Neural progenitor cell (in vitro differentiated cells): ENCODE results near the gene SEMA3G. TPM values are rescaled to one million over a fixed set of nuclear protein-coding genes. Genes with fewer than 3 reads are reported as not detected.

Experiments
- DNase-seq: peaks from one replicate; pipeline ENCODE4 v3.0.0-alpha.2; 2016; ENCODE audit warnings: low spot score
- H2AFZ ChIP-seq: fragments of 200-600 bp; sonication (generic); replicated peaks from 2 replicates; pipeline ENCODE4 v1.6.1; 2016; ENCODE audit warnings: antibody characterized with exemption
- H3F3A ChIP-seq: fragments of 200-600 bp; sonication (generic); 2 replicates; pipeline ENCODE4 v1.6.1; 2016; ENCODE audit warnings: antibody characterized with exemption, low read depth
- H3K27ac ChIP-seq: fragments of 200-600 bp; sonication (generic); 2 replicates; pipeline ENCODE4 v1.5.1; 2016; ENCODE audit warnings: mild to moderate bottlenecking
- H3K27me3 ChIP-seq: fragments of 200-600 bp; sonication (generic); 2 replicates; pipeline ENCODE4 v1.6.1; 2016; ENCODE audit warnings: mild to moderate bottlenecking, moderate library complexity
- H3K36me3 ChIP-seq: fragments of 200-600 bp; sonication (generic); 2 replicates; pipeline ENCODE4 v1.5.1; 2016
- H3K4me1 ChIP-seq: fragments of 200-600 bp; sonication (generic); 2 replicates; pipeline ENCODE4 v1.6.1; 2016; ENCODE audit warnings: mixed run types
- H3K4me2 ChIP-seq: fragments of 200-600 bp; sonication (generic); 2 replicates; pipeline ENCODE4 v1.6.1; 2016
- H3K4me3 ChIP-seq: fragments of 200-600 bp; sonication (generic); 2 replicates; pipeline ENCODE4 v1.5.1; 2016
- H3K79me2 ChIP-seq: fragments of 200-600 bp; sonication (generic); 2 replicates; pipeline ENCODE4 v1.6.1; 2016; ENCODE audit warnings: low read depth
- H3K9ac ChIP-seq: fragments of 200-600 bp; sonication (generic); 2 replicates; pipeline ENCODE4 v1.6.1; 2016
- H3K9me3 ChIP-seq: fragments of 200-600 bp; sonication (generic); 2 replicates; pipeline ENCODE4 v1.5.1; 2016; ENCODE audit warnings: low read depth
- H4K20me1 ChIP-seq: fragments of 200-600 bp; sonication (generic); 2 replicates; pipeline ENCODE4 v1.6.1; 2016; ENCODE audit warnings: low read depth
- H3K27ac Mint-ChIP-seq: 3 replicates; pipeline ENCODE4 v1.8.0; 2021; ENCODE audit warnings: mixed read lengths
- H3K27me3 Mint-ChIP-seq: 2 replicates; pipeline ENCODE4 v1.8.0; 2022; ENCODE audit warnings: low read depth, mild to moderate bottlenecking, inconsistent platforms, moderate library complexity, mixed read lengths; ENCODE audit not compliant: insufficient read depth
- H3K36me3 Mint-ChIP-seq: 3 replicates; pipeline ENCODE4 v1.8.0; 2021; ENCODE audit warnings: mixed read lengths
- H3K4me1 Mint-ChIP-seq: 3 replicates; pipeline ENCODE4 v1.8.0; 2021; ENCODE audit warnings: mixed read lengths
- H3K4me3 Mint-ChIP-seq: 3 replicates; pipeline ENCODE4 v1.8.0; 2021; ENCODE audit warnings: mild to moderate bottlenecking, moderate library complexity, mixed read lengths
- H3K9me3 Mint-ChIP-seq: 3 replicates; pipeline ENCODE4 v1.8.0; 2020; ENCODE audit warnings: mixed read lengths
- CTCF ChIP-seq: fragments of 200-600 bp; sonication (generic); IDR thresholded peaks from 2 replicates; pipeline ENCODE4 v1.5.1; 2017; ENCODE audit warnings: antibody characterized with exemption, mild to moderate bottlenecking
- EZH2 ChIP-seq: fragments of 200-600 bp; sonication (generic); IDR thresholded peaks from 2 replicates; pipeline ENCODE4 v1.6.1; 2017; ENCODE audit warnings: antibody characterized with exemption, mild to moderate bottlenecking, moderate library complexity
- EZH2phosphoT487 ChIP-seq: fragments of 200-600 bp; sonication (generic); IDR thresholded peaks from 2 replicates; pipeline ENCODE4 v1.6.1; 2017; ENCODE audit warnings: antibody characterized with exemption
- total RNA-seq: library from RNA; depleted of rRNA; stranded (reverse); fragments of >200 nt; gene quantifications from 2 replicates; pipeline ENCODE4 v1.2.3, GENCODE V29; 2015; ENCODE audit warnings: low replicate concordance

SEMA3G gene
- total RNA-seq, 1 donor from 2014 or later, result 0.79 TPM

DNA sequence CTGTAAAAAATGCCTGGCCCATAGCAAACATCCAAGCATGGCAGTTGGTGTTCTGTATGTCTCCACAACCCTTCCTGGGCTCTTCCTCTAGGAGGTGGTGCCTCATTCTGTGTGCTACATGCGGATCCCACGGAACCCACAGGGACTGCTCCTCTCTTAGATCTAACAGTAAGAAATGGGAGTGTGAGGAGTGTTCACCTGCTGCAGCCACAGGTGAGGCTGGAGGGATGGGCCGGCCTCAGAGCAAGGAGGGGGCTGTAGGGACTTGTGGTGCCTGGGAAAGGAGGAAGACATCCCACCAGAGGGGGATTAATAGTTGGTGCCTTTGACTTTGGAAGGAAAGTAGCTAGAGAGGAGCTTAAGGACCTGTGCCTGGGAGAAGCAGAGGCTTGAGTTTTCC, 22.2 kb downstream of the SEMA3G start:
- no peaks in the 10 kb centered on the region for H3K4me1 Mint-ChIP-seq
- no peak for DNase-seq
- no peaks in the 10 kb centered on the region for H3K27me3 ChIP-seq
- no peak overlapping the region for H3K4me3 ChIP-seq
- H3K4me3 Mint-ChIP-seq, result no peak overlapping the region
- no peaks in the 10 kb centered on the region for H3K4me1 ChIP-seq
- H3K9me3 ChIP-seq, result no peaks in the 10 kb centered on the region
- no peaks in the 10 kb centered on the region for H3K36me3 Mint-ChIP-seq
- H4K20me1 ChIP-seq, result no peaks in the 10 kb centered on the region
- no peak overlapping the region for H3K27ac ChIP-seq
- no peak overlapping the region for H3K27ac Mint-ChIP-seq
- H3K9me3 Mint-ChIP-seq, result no peaks in the 10 kb centered on the region
- no peak overlapping the region for H3K9ac ChIP-seq
- H3K27me3 Mint-ChIP-seq, result no peaks in the 10 kb centered on the region
- no peaks in the 10 kb centered on the region for H3F3A ChIP-seq
- H3K36me3 ChIP-seq, result no peaks in the 10 kb centered on the region
- no peak overlapping the region for H3K4me2 ChIP-seq
- no peak overlapping the region for H2AFZ ChIP-seq
- no peak for TF ChIP-seq EZH2phosphoT487
- no peaks in the 10 kb centered on the region for H3K79me2 ChIP-seq

GRCh38 chr3:52420388-52420787, 24.5 kb downstream of the SEMA3G start:
- Histone ChIP-seq H3K4me3 (no peak overlapping the region), H4K20me1 (no peaks in the 10 kb centered on the region), H3K36me3 (no peaks in the 10 kb centered on the region), H3K4me1 (no peaks in the 10 kb centered on the region), H3F3A (no peaks in the 10 kb centered on the region), H3K4me2 (no peak overlapping the region), H2AFZ (no peak overlapping the region), H3K79me2 (no peaks in the 10 kb centered on the region), H3K9me3 (no peaks in the 10 kb centered on the region), H3K27ac (no peak overlapping the region), H3K9ac (no peak overlapping the region), H3K27me3 (no peaks in the 10 kb centered on the region)
- H3K36me3 Mint-ChIP-seq, result peaks cover 1% of the 10 kb centered on the region
- DNase-seq, result no peak
- no peak overlapping the region for H3K4me3 Mint-ChIP-seq
- no peaks in the 10 kb centered on the region for H3K27me3 Mint-ChIP-seq
- H3K4me1 Mint-ChIP-seq, result no peaks in the 10 kb centered on the region
- no peaks in the 10 kb centered on the region for H3K9me3 Mint-ChIP-seq
- peak overlapping the region; percentile 2 for H3K27ac Mint-ChIP-seq
- TF ChIP-seq EZH2phosphoT487, result no peak

GRCh38 chr3:52415800-52416199, 29.1 kb downstream of the SEMA3G start:
- Histone ChIP-seq H4K20me1 (no peaks in the 10 kb centered on the region), H2AFZ (no peak overlapping the region), H3K4me3 (no peak overlapping the region), H3K27me3 (no peaks in the 10 kb centered on the region), H3K79me2 (peaks cover 4% of the 10 kb centered on the region), H3K4me2 (no peak overlapping the region), H3F3A (peaks cover 11% of the 10 kb centered on the region), H3K9me3 (no peaks in the 10 kb centered on the region), H3K9ac (no peak overlapping the region), H3K36me3 (no peaks in the 10 kb centered on the region), H3K27ac (no peak overlapping the region), H3K4me1 (peaks cover 7% of the 10 kb centered on the region)
- TF ChIP-seq CTCF (no peak), EZH2phosphoT487 (no peak), EZH2 (no peak)
- Mint-ChIP-seq H3K9me3 (no peaks in the 10 kb centered on the region), H3K4me3 (no peak overlapping the region), H3K36me3 (peaks cover 1% of the 10 kb centered on the region), H3K27me3 (peaks cover 2% of the 10 kb centered on the region), H3K4me1 (peaks cover 10% of the 10 kb centered on the region), H3K27ac (no peak overlapping the region)
- no peak for DNase-seq

DNA sequence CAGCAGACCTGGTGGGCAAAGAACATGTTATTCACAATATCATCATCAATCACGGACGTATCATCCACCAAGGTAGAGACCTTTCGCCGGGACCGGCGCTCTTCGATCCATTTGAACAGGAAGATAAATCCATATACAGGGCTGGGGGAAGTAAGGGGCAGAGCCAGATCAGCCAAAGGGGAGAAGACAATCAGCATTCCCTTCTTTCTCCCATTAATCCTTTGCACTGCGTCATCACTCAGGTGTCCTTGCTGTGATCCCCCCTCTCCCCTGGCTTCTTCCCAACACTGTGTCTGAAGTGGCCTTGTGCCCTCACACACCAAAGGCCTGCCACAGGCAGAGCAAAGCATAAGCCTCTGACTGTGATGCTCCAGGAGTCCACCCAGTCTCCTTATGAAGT, 36.4 kb downstream of the SEMA3G start:
- peak overlapping the region; percentile 96 for H3K9ac ChIP-seq
- no peak overlapping the region for H3K27ac ChIP-seq
- H3K79me2 ChIP-seq, result peaks cover 24% of the 10 kb centered on the region
- H3K4me3 Mint-ChIP-seq, result peak overlapping the region; percentile 91
- DNase-seq, result no peak
- no peaks in the 10 kb centered on the region for H3K36me3 ChIP-seq
- H3K9me3 ChIP-seq, result no peaks in the 10 kb centered on the region
- peaks cover 23% of the 10 kb centered on the region for H3K4me1 Mint-ChIP-seq
- H2AFZ ChIP-seq, result no peak overlapping the region
- H3K27ac Mint-ChIP-seq, result no peak overlapping the region
- no peaks in the 10 kb centered on the region for H4K20me1 ChIP-seq
- peak overlapping the region; percentile 100 for H3K4me2 ChIP-seq
- peaks cover 15% of the 10 kb centered on the region for H3K36me3 Mint-ChIP-seq
- H3K4me3 ChIP-seq, result peak overlapping the region; percentile 97
- peaks cover 17% of the 10 kb centered on the region for H3F3A ChIP-seq
- no peaks in the 10 kb centered on the region for H3K9me3 Mint-ChIP-seq
- peaks cover 7% of the 10 kb centered on the region for H3K4me1 ChIP-seq
- H3K27me3 ChIP-seq, result no peaks in the 10 kb centered on the region
- peaks cover 8% of the 10 kb centered on the region for H3K27me3 Mint-ChIP-seq
- TF ChIP-seq EZH2phosphoT487 (no peak), CTCF (no peak), EZH2 (no peak)
